Ectodermal cell (in vitro differentiated cells): Measurements from ENCODE around the gene SLC41A1. TPM values are rescaled to one million over a fixed set of nuclear protein-coding genes. Genes with fewer than 3 reads are reported as not detected.
"Not testable (repeated sequence)": the region's sequence is repeated elsewhere in the genome, so short reads cannot be mapped to it uniquely, and the experiment has no call there.

Experiments
- H3K27ac ChIP-seq: 2 replicates; pipeline ENCODE4 v1.7.0; 2013; ENCODE audit warnings: mild to moderate bottlenecking, low read depth, low read length; ENCODE audit not compliant: insufficient read depth, poor library complexity, severe bottlenecking
- H3K27me3 ChIP-seq: 2 replicates; pipeline ENCODE4 v1.7.0; 2013; ENCODE audit warnings: mild to moderate bottlenecking, low read length; ENCODE audit not compliant: insufficient read depth, control insufficient read depth, poor library complexity, severe bottlenecking
- H3K36me3 ChIP-seq: one replicate; pipeline ENCODE4 v1.7.0; 2013; ENCODE audit warnings: low read length; ENCODE audit not compliant: control insufficient read depth, insufficient read depth
- H3K4me1 ChIP-seq: one replicate; pipeline ENCODE4 v1.7.0; 2013; ENCODE audit warnings: low read length; ENCODE audit not compliant: control insufficient read depth, insufficient read depth
- H3K4me3 ChIP-seq: 2 replicates; pipeline ENCODE4 v1.7.0; 2013; ENCODE audit warnings: low read depth, low read length, control low read depth; ENCODE audit not compliant: insufficient read depth
- H3K9me3 ChIP-seq: 2 replicates; pipeline ENCODE4 v1.7.0; 2013; ENCODE audit warnings: mild to moderate bottlenecking, low read length, moderate library complexity; ENCODE audit not compliant: control insufficient read depth
- WGBS, 2 experiments: methylation state at CpG; one replicate each; pipeline ENCODE4 v1.1.7; 2013; ENCODE audit warnings: missing lambda C conversion rate in 2 of 2; 5-methylcytosine and 5-hydroxymethylcytosine counted together
- polyA plus RNA-seq, 4 experiments: library from polyadenylated mRNA; stranded (reverse); fragments of 50-300 nt; gene quantifications; one replicate each; pipeline ENCODE4 v1.2.3, GENCODE V29; 2013

Gene SLC41A1
- polyA plus RNA-seq (2013, experiment 1 of 4) = 29.1 TPM
- polyA plus RNA-seq (2013, experiment 2 of 4) = 26.3 TPM
- 13.7 TPM for polyA plus RNA-seq (2013, experiment 3 of 4)
- polyA plus RNA-seq (2013, experiment 4 of 4) = 16.6 TPM

DNA sequence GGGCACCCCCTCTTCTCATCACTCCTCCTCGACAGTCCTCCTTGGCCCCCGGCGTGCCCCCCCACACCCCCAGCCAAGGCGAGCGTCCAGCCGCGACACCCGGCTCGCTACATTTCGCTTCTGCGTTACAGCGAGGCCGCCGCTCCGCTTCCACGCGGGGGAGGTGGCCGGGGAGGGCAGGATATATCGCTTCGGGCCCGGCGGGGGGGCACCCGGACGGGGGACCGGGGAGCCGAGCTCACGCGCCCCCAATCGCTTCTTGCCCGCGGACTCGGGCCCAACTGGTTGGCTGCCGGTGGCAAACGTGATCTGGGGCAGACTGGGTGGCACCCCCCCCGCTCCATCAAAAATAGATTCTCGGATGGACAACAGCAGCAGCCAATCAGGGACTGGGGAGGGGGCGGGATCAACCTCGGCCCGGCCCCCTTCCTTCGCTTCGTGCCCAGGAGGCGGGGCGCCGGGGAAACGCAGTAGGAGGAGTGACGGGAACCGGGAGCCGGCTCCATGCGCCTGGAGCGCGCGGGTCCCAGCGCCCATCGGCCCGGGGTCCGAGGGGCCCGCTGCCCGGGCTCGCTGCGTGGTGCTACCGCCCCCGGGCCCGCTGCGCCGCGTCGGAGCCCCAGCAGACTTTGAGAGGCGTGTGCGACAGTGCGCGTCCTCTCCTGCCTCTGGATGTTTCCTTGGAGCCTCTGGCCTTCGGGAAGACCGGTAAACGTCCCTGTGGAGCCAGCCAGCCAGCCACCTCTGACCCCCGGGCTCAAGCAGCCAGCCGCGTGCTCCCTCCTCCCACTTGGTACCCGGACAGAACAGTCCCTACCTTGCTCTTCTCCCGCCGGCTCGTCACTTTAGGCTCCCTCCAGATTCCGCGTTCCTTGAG is at the start of gene SLC41A1:
TSS of gene SLC41A1 (minus strand) at position 321 of the 877 bp plus-strand sequence. CDS start 2,757 bp downstream, outside the sequence.
- Histone ChIP-seq H3K27me3 (peaks cover 7% of the 10 kb centered on the region), H3K27ac (no peak within 1 kb of the TSS), H3K36me3 (no peaks in the 10 kb centered on the region), H3K9me3 (no peaks in the 10 kb centered on the region), H3K4me3 (peak within 1 kb of the TSS; percentile 48), H3K4me1 (peaks cover 18% of the 10 kb centered on the region)
- WGBS, 2 experiments = 0% methylated on average over 83 of the region's 83 CpGs

DNA sequence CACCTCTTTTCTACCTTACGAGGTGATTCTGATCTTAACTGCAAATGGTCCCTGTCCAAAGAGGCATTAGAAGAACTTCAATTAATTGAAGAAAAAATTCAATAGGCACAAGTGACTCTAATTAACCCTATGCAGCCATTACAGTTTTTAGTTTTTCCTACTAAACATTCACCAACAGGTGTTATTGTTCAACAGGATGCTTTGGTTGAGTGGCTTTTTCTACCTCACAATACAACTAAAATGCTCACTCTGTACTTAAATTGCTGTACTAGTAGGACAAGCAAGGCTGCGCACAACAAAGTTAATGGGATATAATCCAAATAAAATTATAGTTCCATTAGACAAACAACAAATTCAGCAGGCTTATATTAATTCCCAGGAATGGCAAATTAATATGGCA is 48.5 kb upstream of the SLC41A1 start:
- no peak overlapping the region for H3K27ac ChIP-seq
- H3K36me3 ChIP-seq = peaks cover 4% of the 10 kb centered on the region
- H3K4me3 ChIP-seq = no peak overlapping the region
- H3K4me1 ChIP-seq = no peaks in the 10 kb centered on the region
- no peaks in the 10 kb centered on the region for H3K27me3 ChIP-seq
- H3K9me3 ChIP-seq = no peaks in the 10 kb centered on the region
- WGBS, 2 experiments = 94 to 96% methylated on average over 1 to 2 of the region's 2 CpGs

GRCh38 chr1:205858141-205858961 is 45.4 kb upstream of the SLC41A1 start:
- H3K36me3 ChIP-seq = peaks cover 4% of the 10 kb centered on the region
- H3K4me1 ChIP-seq = no peaks in the 10 kb centered on the region
- WGBS, 2 experiments = 90 to 92% methylated on average over 5 to 6 of the region's 6 CpGs
- H3K27ac ChIP-seq = no peak overlapping the region
- no peak overlapping the region for H3K4me3 ChIP-seq
- H3K9me3 ChIP-seq = no peaks in the 10 kb centered on the region
- H3K27me3 ChIP-seq = no peaks in the 10 kb centered on the region

- H3K36me3 ChIP-seq, H3K4me3 ChIP-seq, H3K4me1 ChIP-seq, H3K27me3 ChIP-seq, H3K27ac ChIP-seq, H3K9me3 ChIP-seq: not testable (repeated sequence)
- 94% methylated on average over 2 of the region's 2 CpGs for WGBS, 2 experiments
These were observed 44.5 kb upstream of the SLC41A1 start for GRCh38 chr1:205857501-205857900.

GRCh38 chr1:205856433-205856832 is 43.4 kb upstream of the SLC41A1 start:
- Histone ChIP-seq H3K27ac (no peak overlapping the region), H3K4me3 (no peak overlapping the region), H3K36me3 (no peaks in the 10 kb centered on the region), H3K9me3 (no peaks in the 10 kb centered on the region), H3K4me1 (no peaks in the 10 kb centered on the region), H3K27me3 (no peaks in the 10 kb centered on the region)

DNA sequence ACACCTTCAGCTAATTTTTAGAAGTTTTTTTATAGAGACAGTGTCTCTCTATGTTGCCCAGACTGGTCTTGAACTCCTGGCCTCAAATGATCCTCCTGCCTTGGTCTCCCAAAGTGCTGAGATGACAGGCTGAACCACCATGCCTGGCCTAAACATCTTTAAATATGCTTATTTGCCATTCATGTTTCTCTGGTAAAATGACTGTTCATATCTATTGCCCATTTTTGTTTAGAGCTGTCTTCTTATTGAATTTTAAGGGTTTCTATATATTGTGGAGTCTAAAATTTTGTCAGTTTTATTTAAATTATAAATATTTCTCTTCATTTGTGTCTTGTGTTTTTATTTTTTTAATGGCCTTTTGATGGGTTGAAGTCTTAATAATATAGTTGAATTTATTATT is 40.0 kb upstream of the SLC41A1 start:
- H3K4me1 ChIP-seq = no peaks in the 10 kb centered on the region
- no peak overlapping the region for H3K4me3 ChIP-seq
- no peak overlapping the region for H3K27ac ChIP-seq
- no peaks in the 10 kb centered on the region for H3K36me3 ChIP-seq
- H3K9me3 ChIP-seq = no peaks in the 10 kb centered on the region
- H3K27me3 ChIP-seq = no peaks in the 10 kb centered on the region

DNA sequence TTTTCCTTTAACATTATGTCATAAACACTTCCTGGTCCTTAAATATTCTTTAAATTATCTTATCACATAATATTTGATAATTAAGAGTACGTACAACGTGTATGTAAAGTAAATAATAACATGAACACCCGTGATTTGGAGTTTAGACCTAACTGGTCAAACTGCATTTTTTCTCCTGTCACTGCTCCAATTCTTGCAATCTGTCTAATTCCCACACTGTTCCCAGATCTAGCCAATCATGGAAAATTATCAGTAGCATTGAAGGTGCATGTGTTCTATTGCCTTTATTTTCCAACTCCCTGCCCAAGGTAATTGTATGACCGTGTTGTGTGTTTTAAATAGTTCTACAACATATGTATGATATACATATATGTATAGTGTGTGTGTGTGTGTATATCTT is 39.0 kb upstream of the SLC41A1 start:
- H3K4me3 ChIP-seq = no peak overlapping the region
- WGBS, 2 experiments = 99 to 100% methylated on average over 2 to 3 of the region's 4 CpGs
- no peaks in the 10 kb centered on the region for H3K9me3 ChIP-seq

DNA sequence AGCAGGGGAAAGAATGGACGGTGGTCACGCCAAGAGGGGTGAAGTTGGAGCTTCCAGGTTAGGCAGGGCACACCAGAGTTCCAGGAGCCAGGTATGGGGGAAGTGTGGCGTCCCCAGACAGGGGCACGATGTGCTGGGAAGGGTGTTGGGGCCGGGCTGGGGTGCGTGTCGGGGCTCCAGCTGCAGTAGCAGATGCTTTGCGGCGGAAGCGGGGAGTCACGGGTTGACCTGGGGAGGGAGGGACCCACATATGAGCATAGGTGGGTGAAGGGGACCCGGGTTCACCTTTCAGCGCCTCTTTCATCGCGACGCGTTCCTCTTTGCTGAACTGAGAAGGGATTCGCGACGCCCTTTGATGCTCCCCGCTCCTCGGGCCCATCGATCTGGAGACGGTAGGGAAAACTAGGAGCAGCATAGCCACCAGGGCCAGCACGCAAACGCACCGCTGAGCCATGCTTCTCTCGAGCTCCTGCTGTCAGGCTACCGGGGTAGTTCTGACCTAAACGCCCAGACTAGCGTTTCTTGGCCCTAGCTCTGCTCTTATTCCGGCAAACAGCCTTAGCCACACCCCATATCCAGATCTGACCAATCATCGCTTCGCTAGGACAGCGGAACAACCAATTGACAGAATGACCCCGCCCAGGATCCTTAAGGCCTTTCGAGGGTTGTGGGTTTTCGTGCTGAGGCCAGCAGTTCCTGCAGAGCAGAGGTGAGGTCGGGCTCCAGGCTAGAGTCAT is 36.8 kb upstream of the SLC41A1 start, which contains the start of gene PM20D1:
TSS of gene PM20D1 (minus strand) at position 514 of the 737 bp plus-strand sequence. CDS start at position 454, 60 bp downstream.
- Histone ChIP-seq H3K4me3 (no peak within 1 kb of the TSS), H3K9me3 (no peaks in the 10 kb centered on the region), H3K4me1 (no peaks in the 10 kb centered on the region), H3K36me3 (no peaks in the 10 kb centered on the region), H3K27ac (no peak within 1 kb of the TSS), H3K27me3 (no peaks in the 10 kb centered on the region)
- WGBS, 2 experiments = 95% methylated on average over 39 of the region's 39 CpGs

More for the DNA sequence above, 39.0 kb upstream of the SLC41A1 start:
- Histone ChIP-seq H3K27me3 (no peaks in the 10 kb centered on the region), H3K4me1 (no peaks in the 10 kb centered on the region), H3K36me3 (no peaks in the 10 kb centered on the region), H3K27ac (no peak overlapping the region)

DNA sequence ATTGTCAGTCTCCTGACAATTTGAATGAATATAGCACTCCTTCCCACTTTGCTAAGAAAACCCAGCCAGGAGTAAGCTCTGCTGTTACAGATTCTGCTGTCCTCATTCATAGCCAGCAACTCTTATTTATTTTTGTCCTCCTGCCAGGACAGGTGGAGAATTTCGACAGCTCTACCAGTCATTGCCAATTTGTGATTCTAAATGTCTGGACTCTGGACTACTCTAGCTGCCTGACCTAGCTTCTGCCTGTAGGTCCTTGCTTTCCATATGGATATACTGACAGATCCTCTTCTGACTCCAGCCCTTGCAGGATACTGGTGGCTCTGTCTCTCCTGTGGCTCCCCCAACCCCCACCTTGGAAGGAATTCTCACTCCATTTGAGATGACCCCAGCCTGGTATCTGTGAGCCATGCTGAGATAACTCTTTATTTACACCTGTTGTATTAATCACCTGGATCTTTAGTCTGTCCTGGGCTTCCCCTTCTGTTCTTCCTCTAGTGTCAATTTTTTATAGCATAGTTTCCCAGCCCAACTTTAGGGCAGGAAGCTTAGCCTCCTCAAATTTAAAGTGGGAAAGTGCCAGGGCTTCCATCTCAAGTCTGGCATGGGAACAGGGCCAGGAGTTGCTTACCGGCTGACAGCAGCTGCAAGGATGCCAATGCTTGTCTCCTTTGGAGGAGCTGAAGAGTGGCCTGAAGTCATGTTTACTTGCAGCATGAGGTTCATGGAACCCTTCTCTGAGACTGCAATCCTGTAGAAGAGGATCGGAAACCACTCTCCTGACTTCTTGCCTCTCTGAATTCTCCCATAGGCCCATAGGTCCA is 30.2 kb upstream of the SLC41A1 start:
- 94 to 96% methylated on average over 3 of the region's 3 CpGs for WGBS, 2 experiments
- no peaks in the 10 kb centered on the region for H3K9me3 ChIP-seq
- no peak overlapping the region for H3K4me3 ChIP-seq
- H3K27me3 ChIP-seq = no peaks in the 10 kb centered on the region
- no peak overlapping the region for H3K27ac ChIP-seq
- H3K36me3 ChIP-seq = no peaks in the 10 kb centered on the region
- no peaks in the 10 kb centered on the region for H3K4me1 ChIP-seq
